IMR-90 (cell line): Measurements from ENCODE around the gene PPP5C. TPM values are rescaled to one million over a fixed set of nuclear protein-coding genes. Genes with fewer than 3 reads are reported as not detected.

Experiments used
- ATAC-seq: fragments of 200-7000 bp; cut with Tn5 transposase; 2 replicates; pipeline ENCODE4 v1.9.1; 2020; ENCODE audit warnings: low read depth, mild to moderate bottlenecking, moderate library complexity
- BruUV-seq: library from RNA; stranded (reverse); fragments of 400-500 nt; replicated peaks from 2 replicates; lab custom pipeline; 2021; lab: Mats Ljungman, UMichigan
- CTCF ChIA-PET: fragments of 300-600 bp; formaldehyde crosslinking; extraction: SDS; loops from one replicate; lab custom pipeline; 2021; ENCODE audit warnings: antibody characterized with exemption; lab: Yijun Ruan, JAX
- POLR2A ChIA-PET: fragments of 300-600 bp; sonication (Branson Sonifier 250); formaldehyde crosslinking; loops from one replicate; lab custom pipeline; 2022; ENCODE audit warnings: antibody characterized with exemption; ENCODE audit not compliant: unreplicated experiment; lab: Charles Lee
- DNase-seq: peaks from one replicate; pipeline ENCODE4 v3.0.0; 2013
- H2AFZ ChIP-seq: replicated peaks from 2 replicates; pipeline ENCODE3; 2013; ENCODE audit warnings: low read length, mild to moderate bottlenecking; ENCODE audit not compliant: poor library complexity
- H2AK5ac ChIP-seq: 2 replicates; pipeline ENCODE4 v1.6.1; 2013; ENCODE audit warnings: low read depth, low read length, inconsistent platforms
- H2AK9ac ChIP-seq: replicated peaks from 2 replicates; pipeline ENCODE3; 2013; ENCODE audit warnings: mild to moderate bottlenecking, low read depth, low read length, moderate library complexity; ENCODE audit not compliant: poor library complexity
- H2BK120ac ChIP-seq: 2 replicates; pipeline ENCODE4 v1.6.1; 2013; ENCODE audit warnings: low read depth, low read length, inconsistent platforms
- H2BK15ac ChIP-seq: 3 replicates; pipeline ENCODE4 v1.6.1; 2013; ENCODE audit warnings: low read depth, low read length, inconsistent platforms
- H2BK20ac ChIP-seq: 2 replicates; pipeline ENCODE4 v1.6.1; 2013; ENCODE audit warnings: low read depth, mild to moderate bottlenecking, inconsistent platforms, low read length, moderate library complexity
- H2BK5ac ChIP-seq: 2 replicates; pipeline ENCODE4 v1.6.1; 2013; ENCODE audit warnings: mild to moderate bottlenecking, low read depth, low read length, inconsistent platforms; ENCODE audit not compliant: poor library complexity, severe bottlenecking
- H3K14ac ChIP-seq: replicated peaks from 2 replicates; pipeline ENCODE4 v1.6.1; 2013; ENCODE audit warnings: low read depth, low read length, inconsistent platforms
- H3K18ac ChIP-seq: 2 replicates; pipeline ENCODE4 v1.6.1; 2013; ENCODE audit warnings: low read depth, low read length, control low read depth
- H3K23ac ChIP-seq: 2 replicates; pipeline ENCODE4 v1.6.1; 2013; ENCODE audit warnings: low read depth, low read length, inconsistent platforms
- H3K27ac ChIP-seq: 2 replicates; pipeline ENCODE4 v1.5.1; 2013; ENCODE audit warnings: mild to moderate bottlenecking, control low read depth, low read length; ENCODE audit not compliant: insufficient read depth
- H3K27me3 ChIP-seq: 2 replicates; pipeline ENCODE4 v1.6.1; 2013; ENCODE audit warnings: low read length; ENCODE audit not compliant: control insufficient read depth, insufficient read depth
- H3K36me3 ChIP-seq: 2 replicates; pipeline ENCODE4 v1.6.1; 2013; ENCODE audit warnings: low read length, mixed read lengths; ENCODE audit not compliant: control insufficient read depth, insufficient read depth
- H3K4ac ChIP-seq: 2 replicates; pipeline ENCODE4 v1.6.1; 2013; ENCODE audit warnings: low read depth, low read length, inconsistent platforms
- H3K4me1 ChIP-seq: 2 replicates; pipeline ENCODE4 v1.6.1; 2013; ENCODE audit warnings: low read length, mixed read lengths; ENCODE audit not compliant: control insufficient read depth, insufficient read depth
- H3K4me2 ChIP-seq: 2 replicates; pipeline ENCODE4 v1.6.1; 2013; ENCODE audit warnings: low read depth, mild to moderate bottlenecking, control low read depth, low read length, moderate library complexity
- H3K4me3 ChIP-seq: 2 replicates; pipeline ENCODE4 v1.5.1; 2013; ENCODE audit warnings: low read depth, mild to moderate bottlenecking, control low read depth, low read length, moderate library complexity; ENCODE audit not compliant: insufficient read depth
- H3K56ac ChIP-seq: 2 replicates; pipeline ENCODE4 v1.6.1; 2013; ENCODE audit warnings: low read length, inconsistent platforms; ENCODE audit not compliant: insufficient read depth; ENCODE audit errors: extremely low read depth
- H3K79me1 ChIP-seq, 2 experiments: 2 replicates each; pipeline ENCODE4 v1.6.1; 2013; ENCODE audit warnings: low read length in 2 of 2, inconsistent platforms in 1 of 2, low read depth in 1 of 2
- H3K9ac ChIP-seq: 2 replicates; pipeline ENCODE4 v1.6.1; 2013; ENCODE audit warnings: low read depth, low read length, control low read depth
- H3K9me1 ChIP-seq: 2 replicates; pipeline ENCODE4 v1.6.1; 2013; ENCODE audit warnings: low read length, inconsistent platforms; ENCODE audit not compliant: insufficient read depth
- H3K9me3 ChIP-seq: 2 replicates; pipeline ENCODE4 v1.6.1; 2013; ENCODE audit warnings: low read length; ENCODE audit not compliant: control insufficient read depth, insufficient read depth
- H4K20me1 ChIP-seq: 2 replicates; pipeline ENCODE4 v1.6.1; 2013; ENCODE audit warnings: low read length, inconsistent platforms; ENCODE audit not compliant: insufficient read depth
- H4K5ac ChIP-seq: 2 replicates; pipeline ENCODE4 v1.6.1; 2013; ENCODE audit warnings: mild to moderate bottlenecking, low read depth, low read length, control low read depth
- H4K8ac ChIP-seq, 2 experiments: 2 replicates each; pipeline ENCODE4 v1.6.1; 2013; ENCODE audit warnings: low read depth in 2 of 2, low read length in 2 of 2, control low read depth in 1 of 2, inconsistent platforms in 1 of 2
- H4K91ac ChIP-seq: 2 replicates; pipeline ENCODE4 v1.6.1; 2013; ENCODE audit warnings: low read depth, low read length, inconsistent platforms; ENCODE audit not compliant: insufficient read depth
- CEBPB ChIP-seq: IDR thresholded peaks from 2 replicates; pipeline ENCODE4 v1.6.1; 2012; ENCODE audit warnings: low read depth, low read length, improper control_type of control experiment
- FOS ChIP-seq: fragments of 150-350 bp; IDR thresholded peaks from 2 replicates; pipeline ENCODE4 v1.6.1; 2016; ENCODE audit warnings: low read depth, low read length
- MAFK ChIP-seq: IDR thresholded peaks from 2 replicates; pipeline ENCODE4 v1.6.1; 2012; ENCODE audit warnings: low read depth, low read length, improper control_type of control experiment
- MAZ ChIP-seq: IDR thresholded peaks from 2 replicates; pipeline ENCODE4 v1.6.1; 2012; ENCODE audit warnings: low read depth, mild to moderate bottlenecking, low read length, improper control_type of control experiment, moderate library complexity, borderline replicate concordance
- MXI1 ChIP-seq: IDR thresholded peaks from 2 replicates; pipeline ENCODE4 v1.6.1; 2012; ENCODE audit warnings: low read depth, mild to moderate bottlenecking, low read length, moderate library complexity, borderline replicate concordance
- NFE2L2 ChIP-seq: fragments of 150-350 bp; IDR thresholded peaks from 2 replicates; pipeline ENCODE4 v1.6.1; 2016; ENCODE audit warnings: low read depth, mild to moderate bottlenecking, low read length
- POLR2A ChIP-seq: IDR thresholded peaks from 2 replicates; pipeline ENCODE4 v1.6.1; 2012; ENCODE audit warnings: mild to moderate bottlenecking, low read depth, low read length
- RCOR1 ChIP-seq: IDR thresholded peaks from 2 replicates; pipeline ENCODE4 v1.6.1; 2012; ENCODE audit warnings: mild to moderate bottlenecking, low read length, improper control_type of control experiment; ENCODE audit not compliant: insufficient replicate concordance
- SMC3 ChIP-seq: fragments of 150-350 bp; IDR thresholded peaks from 2 replicates; pipeline ENCODE4 v1.6.1; 2016; ENCODE audit warnings: low read depth, mild to moderate bottlenecking, antibody characterized with exemption, low read length, moderate library complexity
- WGBS, 2 experiments: methylation state at CpG; one replicate each; pipeline versions ENCODE4 v1.1.5 to v1.1.7; 2013; ENCODE audit warnings: missing lambda C conversion rate in 2 of 2; ENCODE audit not compliant: insufficient read length in 1 of 2; ENCODE audit errors: extremely low coverage in 2 of 2; 5-methylcytosine and 5-hydroxymethylcytosine counted together
- dilution Hi-C: fragments of 300-500 bp; cut with HindIII; formaldehyde crosslinking; loops from one replicate; pipeline ENCODE4 v1.14.3; 2018; ENCODE audit warnings: low sequenced_read_pairs; ENCODE audit not compliant: unreplicated experiment
- in situ Hi-C: fragments of 300-500 bp; cut with MboI; formaldehyde crosslinking; loops from 3 replicates; pipeline ENCODE4 v1.14.3; 2019; ENCODE audit warnings: low sequenced_read_pairs, inconsistent platforms, mixed read lengths
- intact Hi-C: fragments of 100-400 bp; cut with micrococcal nuclease; formaldehyde crosslinking; loops from 2 replicates; pipeline ENCODE4 v1.10.0; 2022
- polyA plus RNA-seq, 3 experiments: library from polyadenylated mRNA; depleted of rRNA; stranded (reverse); fragments of >200 nt; gene quantifications; 2 replicates each; pipeline ENCODE4 v1.2.3, GENCODE V29; 2012; ENCODE audit warnings: low replicate concordance in 1 of 3
- total RNA-seq: library from RNA; depleted of rRNA; stranded (reverse); fragments of >200 nt; gene quantifications from 2 replicates; pipeline ENCODE4 v1.2.3, GENCODE V29; 2012
- TF ChIP-seq, protein P1 (sequence below): fragments of 150-350 bp; IDR thresholded peaks from 2 replicates; pipeline ENCODE4 v1.6.1; 2016; ENCODE audit warnings: low read depth, mild to moderate bottlenecking, low read length, moderate library complexity, borderline replicate concordance
- TF ChIP-seq, protein P2 (sequence below): conservative IDR thresholded peaks from 2 replicates; pipeline ENCODE4 v1.5.1; 2012; ENCODE audit warnings: mild to moderate bottlenecking, low read depth, low read length, improper control_type of control experiment
- TF ChIP-seq, protein P3 (sequence below): fragments of 150-350 bp; IDR thresholded peaks from 2 replicates; pipeline ENCODE4 v1.6.1; 2017; ENCODE audit warnings: mild to moderate bottlenecking, antibody characterized with exemption, low read length, low read depth

PPP5C gene
- total and polyA plus RNA-seq, 2 of the 4 experiments (the other 2 are of a cell fraction) = 80.5 to 128 TPM

DNA sequence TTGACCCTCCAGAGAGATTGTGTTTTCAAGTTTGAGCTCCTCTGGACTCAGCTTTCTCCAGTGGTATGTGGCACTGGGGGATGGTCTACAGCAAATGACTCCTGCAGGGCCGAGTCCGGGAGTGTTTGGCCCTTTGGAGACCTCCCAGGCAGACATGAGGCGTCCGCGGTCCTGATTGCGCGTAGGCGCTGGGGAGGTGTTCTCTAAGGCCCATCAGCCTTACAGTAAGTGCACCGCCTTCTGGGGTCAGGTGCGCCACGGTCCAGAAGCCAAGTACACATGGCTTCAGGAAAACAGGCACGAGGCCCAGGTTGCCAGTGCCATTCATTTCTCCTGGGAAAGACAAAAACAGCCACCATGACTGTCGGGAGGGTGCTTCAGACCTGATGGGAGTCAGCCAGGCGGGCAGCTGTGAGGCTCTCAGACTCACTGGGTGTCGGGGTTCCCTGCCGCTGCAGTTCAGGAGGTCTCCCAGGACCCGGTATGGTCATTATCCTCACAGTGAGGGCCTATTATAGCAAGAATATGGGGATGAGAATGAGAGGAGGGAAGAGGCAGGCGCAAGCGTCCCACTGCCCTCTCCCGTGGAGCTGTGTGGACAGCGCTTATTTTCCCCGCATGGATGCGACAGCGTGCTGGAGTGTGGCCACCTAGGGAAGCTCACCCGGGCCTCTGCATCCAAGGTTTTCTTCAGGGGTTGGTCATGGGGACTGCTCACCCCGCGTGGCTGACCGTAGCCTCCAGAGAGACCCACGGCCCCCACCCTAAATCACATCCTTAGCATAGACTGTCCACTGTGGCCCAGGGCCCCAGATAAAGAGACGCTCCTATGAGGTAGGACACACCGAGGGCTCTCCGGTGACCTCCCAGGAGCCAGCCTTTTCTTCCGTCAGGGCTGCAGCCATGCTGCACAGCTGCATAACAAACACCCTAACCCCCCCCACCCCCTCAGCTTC lies 44.7 kb downstream of the PPP5C start:
- 92% methylated on average over 12 of the region's 33 CpGs; no CpG with 5 or more reads in 1 of the 2 experiments for WGBS, 2 experiments
- Histone ChIP-seq H3K23ac (no peak overlapping the region), H3K56ac (peak overlapping the region; percentile 33; the same call in 1 of the 2 replicates), H3K4me1 (peaks cover 15% of the 10 kb centered on the region), H2AK9ac (peak overlapping the region; percentile 62), H3K79me1 (peaks cover 0 to 14% of the 10 kb centered on the region in 2 experiments; a peak in 2 of 4 replicates), H3K14ac (peak overlapping the region; percentile 22; the same call in 1 of the 2 replicates), H3K9ac (no peak overlapping the region), H3K27ac (peak overlapping the region; percentile 55), H3K4me2 (no peak overlapping the region), H3K9me3 (peaks cover 6% of the 10 kb centered on the region), H4K91ac (peak overlapping the region; percentile 28), H2AFZ (peak overlapping the region; percentile 44), H3K27me3 (no peaks in the 10 kb centered on the region), H3K36me3 (peaks cover 42% of the 10 kb centered on the region), H4K8ac (peak overlapping the region in 1 of 2 experiments; percentile 79; a peak in 1 of 4 replicates), H4K5ac (no peak overlapping the region), H4K20me1 (no peaks in the 10 kb centered on the region; the same call in 1 of the 2 replicates), H3K4ac (peak overlapping the region; percentile 54), H2AK5ac (peak overlapping the region; percentile 86; the same call in 1 of the 2 replicates), H2BK120ac (peak overlapping the region; percentile 58), H3K9me1 (peaks cover 18% of the 10 kb centered on the region), H2BK20ac (peak overlapping the region; percentile 13), H3K18ac (no peak overlapping the region; the same call in 1 of the 2 replicates), H2BK15ac (no peak overlapping the region), H3K4me3 (no peak overlapping the region), H2BK5ac (peak overlapping the region; percentile 8)
- TF ChIP-seq RCOR1 (no peak), SMC3 (no peak), FOS (no peak), NFE2L2 (no peak), MXI1 (no peak), MAFK (no peak), CEBPB (no peak), MAZ (no peak), POLR2A (no peak)
- TF ChIP-seq, protein P1, sequence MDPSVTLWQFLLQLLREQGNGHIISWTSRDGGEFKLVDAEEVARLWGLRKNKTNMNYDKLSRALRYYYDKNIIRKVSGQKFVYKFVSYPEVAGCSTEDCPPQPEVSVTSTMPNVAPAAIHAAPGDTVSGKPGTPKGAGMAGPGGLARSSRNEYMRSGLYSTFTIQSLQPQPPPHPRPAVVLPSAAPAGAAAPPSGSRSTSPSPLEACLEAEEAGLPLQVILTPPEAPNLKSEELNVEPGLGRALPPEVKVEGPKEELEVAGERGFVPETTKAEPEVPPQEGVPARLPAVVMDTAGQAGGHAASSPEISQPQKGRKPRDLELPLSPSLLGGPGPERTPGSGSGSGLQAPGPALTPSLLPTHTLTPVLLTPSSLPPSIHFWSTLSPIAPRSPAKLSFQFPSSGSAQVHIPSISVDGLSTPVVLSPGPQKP = no peak
- TF ChIP-seq, protein P2, sequence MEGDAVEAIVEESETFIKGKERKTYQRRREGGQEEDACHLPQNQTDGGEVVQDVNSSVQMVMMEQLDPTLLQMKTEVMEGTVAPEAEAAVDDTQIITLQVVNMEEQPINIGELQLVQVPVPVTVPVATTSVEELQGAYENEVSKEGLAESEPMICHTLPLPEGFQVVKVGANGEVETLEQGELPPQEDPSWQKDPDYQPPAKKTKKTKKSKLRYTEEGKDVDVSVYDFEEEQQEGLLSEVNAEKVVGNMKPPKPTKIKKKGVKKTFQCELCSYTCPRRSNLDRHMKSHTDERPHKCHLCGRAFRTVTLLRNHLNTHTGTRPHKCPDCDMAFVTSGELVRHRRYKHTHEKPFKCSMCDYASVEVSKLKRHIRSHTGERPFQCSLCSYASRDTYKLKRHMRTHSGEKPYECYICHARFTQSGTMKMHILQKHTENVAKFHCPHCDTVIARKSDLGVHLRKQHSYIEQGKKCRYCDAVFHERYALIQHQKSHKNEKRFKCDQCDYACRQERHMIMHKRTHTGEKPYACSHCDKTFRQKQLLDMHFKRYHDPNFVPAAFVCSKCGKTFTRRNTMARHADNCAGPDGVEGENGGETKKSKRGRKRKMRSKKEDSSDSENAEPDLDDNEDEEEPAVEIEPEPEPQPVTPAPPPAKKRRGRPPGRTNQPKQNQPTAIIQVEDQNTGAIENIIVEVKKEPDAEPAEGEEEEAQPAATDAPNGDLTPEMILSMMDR = no peak
- TF ChIP-seq, protein P3, sequence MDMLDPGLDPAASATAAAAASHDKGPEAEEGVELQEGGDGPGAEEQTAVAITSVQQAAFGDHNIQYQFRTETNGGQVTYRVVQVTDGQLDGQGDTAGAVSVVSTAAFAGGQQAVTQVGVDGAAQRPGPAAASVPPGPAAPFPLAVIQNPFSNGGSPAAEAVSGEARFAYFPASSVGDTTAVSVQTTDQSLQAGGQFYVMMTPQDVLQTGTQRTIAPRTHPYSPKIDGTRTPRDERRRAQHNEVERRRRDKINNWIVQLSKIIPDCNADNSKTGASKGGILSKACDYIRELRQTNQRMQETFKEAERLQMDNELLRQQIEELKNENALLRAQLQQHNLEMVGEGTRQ = no peak
- intact Hi-C loops (no loop called here), in situ Hi-C loops (no loop called here), dilution Hi-C loops (no loop called here)
- no peak for DNase-seq
- ChIA-PET CTCF (interaction anchor here (0.8 to 1.0 kb wide), 2 partner anchors 11 to 21 kb away, joined by 3 to 4 read pairs; no protein-coding TSS in a partner anchor), POLR2A (no interaction called here)
- BruUV-seq = no TSS peak
- ATAC-seq = no peak
